Neural cell (in vitro differentiated cells): ENCODE data around the gene CAMK1D. TPM values are rescaled to one million over a fixed set of nuclear protein-coding genes. Genes with fewer than 3 reads are reported as not detected.

Experiments used
- H2AFZ ChIP-seq: fragments of 200-600, 300-800 bp; sonication (generic), shearing (Covaris generic); 2 replicates; pipeline ENCODE4 v1.6.0; 2014; ENCODE audit warnings: low read depth, mild to moderate bottlenecking, antibody characterized with exemption, low read length, moderate library complexity
- H3F3A ChIP-seq: fragments of 200-600 bp; shearing (Covaris generic); 2 replicates; pipeline ENCODE4 v1.6.1; 2016; ENCODE audit warnings: mild to moderate bottlenecking, moderate library complexity, mixed read lengths, antibody characterized with exemption, low read length; ENCODE audit not compliant: insufficient read depth, poor library complexity, severe bottlenecking
- H3K27ac ChIP-seq: fragments of 200-600, 300-800 bp; sonication (generic), shearing (Covaris generic); 2 replicates; pipeline ENCODE4 v1.5.1; 2014; ENCODE audit warnings: mild to moderate bottlenecking, low read length, moderate library complexity
- H3K27me3 ChIP-seq: fragments of 300-800, 200-600 bp; sonication (generic), shearing (Covaris generic); 2 replicates; pipeline ENCODE4 v1.6.0; 2014; ENCODE audit warnings: mild to moderate bottlenecking, low read depth, low read length, moderate library complexity; ENCODE audit not compliant: insufficient read depth
- H3K36me3 ChIP-seq: fragments of 300-800, 200-600 bp; sonication (generic), shearing (Covaris generic); 2 replicates; pipeline ENCODE4 v1.5.1; 2014; ENCODE audit warnings: mild to moderate bottlenecking, antibody characterized with exemption, low read length, moderate library complexity; ENCODE audit not compliant: insufficient read depth
- H3K4me2 ChIP-seq: fragments of 300-800, 200-600 bp; sonication (generic), shearing (Covaris generic); 2 replicates; pipeline ENCODE4 v1.6.0; 2014; ENCODE audit warnings: mild to moderate bottlenecking, low read length
- H3K4me3 ChIP-seq: fragments of 300-800, 200-600 bp; sonication (generic), shearing (Covaris generic); 2 replicates; pipeline ENCODE4 v1.5.1; 2014; ENCODE audit warnings: mild to moderate bottlenecking, low read length, moderate library complexity
- H3K79me2 ChIP-seq: fragments of 200-600 bp; shearing (Covaris generic); replicated peaks from 2 replicates; pipeline ENCODE4 v1.6.0; 2014; ENCODE audit warnings: mild to moderate bottlenecking, low read length, moderate library complexity; ENCODE audit not compliant: insufficient read depth
- H3K9ac ChIP-seq: fragments of 300-800, 200-600 bp; sonication (generic), shearing (Covaris generic); 2 replicates; pipeline ENCODE4 v1.6.1; 2016; ENCODE audit warnings: mild to moderate bottlenecking, low read length, mixed read lengths
- H3K9me2 ChIP-seq: fragments of 200-600 bp; shearing (Covaris generic); 2 replicates; pipeline ENCODE4 v1.6.1; 2016; ENCODE audit warnings: mild to moderate bottlenecking, low read length, mixed read lengths; ENCODE audit not compliant: insufficient read depth
- H3K9me3 ChIP-seq: fragments of 200-600, 300-800 bp; sonication (generic), shearing (Covaris generic); 2 replicates; pipeline ENCODE4 v1.6.1; 2016; ENCODE audit warnings: mild to moderate bottlenecking, mixed run types, low read length, moderate library complexity, mixed read lengths
- H4K20me1 ChIP-seq: fragments of 200-600 bp; shearing (Covaris generic); 2 replicates; pipeline ENCODE4 v1.6.1; 2016; ENCODE audit warnings: mild to moderate bottlenecking, mixed run types; ENCODE audit not compliant: insufficient read depth
- CTCF ChIP-seq: fragments of 450-650 bp; IDR thresholded peaks from 2 replicates; pipeline ENCODE4 v1.5.1; 2014; ENCODE audit warnings: antibody characterized with exemption, mild to moderate bottlenecking, moderate library complexity; ENCODE audit not compliant: poor library complexity, severe bottlenecking
- EP300 ChIP-seq: fragments of 450-650 bp; conservative IDR thresholded peaks from 2 replicates; pipeline ENCODE4 v1.6.1; 2014; ENCODE audit warnings: antibody characterized with exemption, mild to moderate bottlenecking, moderate library complexity; ENCODE audit not compliant: poor library complexity, severe bottlenecking
- EZH2 ChIP-seq: fragments of 200-600, 300-800 bp; shearing (Covaris generic), sonication (generic); IDR thresholded peaks from 2 replicates; pipeline ENCODE4 v1.6.1; 2014; ENCODE audit warnings: antibody characterized with exemption, low read length, borderline replicate concordance, mild to moderate bottlenecking; ENCODE audit not compliant: insufficient read depth, poor library complexity, severe bottlenecking
- MXI1 ChIP-seq: fragments of 450-650 bp; conservative IDR thresholded peaks from 2 replicates; pipeline ENCODE4 v1.6.1; 2014; ENCODE audit warnings: antibody characterized with exemption, mild to moderate bottlenecking; ENCODE audit not compliant: poor library complexity, severe bottlenecking
- POLR2AphosphoS5 ChIP-seq: IDR thresholded peaks from 2 replicates; pipeline ENCODE4 v1.6.1; 2012
- RAD21 ChIP-seq: fragments of 450-650 bp; conservative IDR thresholded peaks from 2 replicates; pipeline ENCODE4 v1.6.1; 2014; ENCODE audit warnings: antibody characterized with exemption, mild to moderate bottlenecking, moderate library complexity
- REST ChIP-seq: IDR thresholded peaks from 2 replicates; pipeline ENCODE4 v1.6.1; 2012; ENCODE audit warnings: borderline replicate concordance
- SMC3 ChIP-seq: fragments of 450-650 bp; conservative IDR thresholded peaks from 2 replicates; pipeline ENCODE4 v1.6.1; 2014; ENCODE audit warnings: antibody characterized with exemption, mild to moderate bottlenecking, moderate library complexity; ENCODE audit not compliant: poor library complexity
- TAF1 ChIP-seq: IDR thresholded peaks from 2 replicates; pipeline ENCODE4 v1.6.1; 2012; ENCODE audit warnings: low read depth
- polyA plus RNA-seq: library from polyadenylated mRNA; depleted of rRNA; stranded (reverse); fragments of >200 nt; gene quantifications from 2 replicates; pipeline ENCODE4 v1.2.3, GENCODE V29; 2014

CAMK1D gene
- polyA plus RNA-seq, 1 donor from 2014 or later, result 13.8 TPM

- TF ChIP-seq POLR2AphosphoS5, result no peak
- TF ChIP-seq SMC3, result no peak
- no peak for TF ChIP-seq EP300
- no peak for TF ChIP-seq RAD21
- no peak for TF ChIP-seq MXI1
- TF ChIP-seq REST, result no peak
- TF ChIP-seq EZH2, result no peak
- TF ChIP-seq TAF1, result no peak
- H3K4me2 ChIP-seq, result no peak overlapping the region
- no peaks in the 10 kb centered on the region for H4K20me1 ChIP-seq
- no peaks in the 10 kb centered on the region for H3K27me3 ChIP-seq
- H3K79me2 ChIP-seq, result no peaks in the 10 kb centered on the region
- H2AFZ ChIP-seq, result no peak overlapping the region
- no peaks in the 10 kb centered on the region for H3K9me3 ChIP-seq
- no peak overlapping the region for H3K4me3 ChIP-seq
- no peak overlapping the region for H3K9ac ChIP-seq
- H3F3A ChIP-seq, result no peaks in the 10 kb centered on the region
- H3K36me3 ChIP-seq, result no peaks in the 10 kb centered on the region
- no peak overlapping the region for H3K27ac ChIP-seq
- H3K9me2 ChIP-seq, result no peaks in the 10 kb centered on the region
Observed at GRCh38 chr10:12784646-12785045, 435.3 kb downstream of the CAMK1D start.

GRCh38 chr10:12785415-12785831, 436.1 kb downstream of the CAMK1D start:
- H3K79me2 ChIP-seq, result no peaks in the 10 kb centered on the region
- no peaks in the 10 kb centered on the region for H3K9me3 ChIP-seq
- no peak overlapping the region for H3K4me3 ChIP-seq
- H2AFZ ChIP-seq, result no peak overlapping the region
- H3K9ac ChIP-seq, result no peak overlapping the region
- H3K36me3 ChIP-seq, result no peaks in the 10 kb centered on the region
- H3F3A ChIP-seq, result no peaks in the 10 kb centered on the region
- no peak overlapping the region for H3K4me2 ChIP-seq
- TF ChIP-seq EZH2 (no peak), REST (no peak), TAF1 (no peak), POLR2AphosphoS5 (no peak), RAD21 (no peak), CTCF (no peak), SMC3 (no peak), EP300 (no peak), MXI1 (no peak)
- no peaks in the 10 kb centered on the region for H3K27me3 ChIP-seq
- no peak overlapping the region for H3K27ac ChIP-seq
- no peaks in the 10 kb centered on the region for H4K20me1 ChIP-seq
- H3K9me2 ChIP-seq, result no peaks in the 10 kb centered on the region
